ENCODE measurements around the gene PLCB4.

The PLCB4 gene

DNA sequence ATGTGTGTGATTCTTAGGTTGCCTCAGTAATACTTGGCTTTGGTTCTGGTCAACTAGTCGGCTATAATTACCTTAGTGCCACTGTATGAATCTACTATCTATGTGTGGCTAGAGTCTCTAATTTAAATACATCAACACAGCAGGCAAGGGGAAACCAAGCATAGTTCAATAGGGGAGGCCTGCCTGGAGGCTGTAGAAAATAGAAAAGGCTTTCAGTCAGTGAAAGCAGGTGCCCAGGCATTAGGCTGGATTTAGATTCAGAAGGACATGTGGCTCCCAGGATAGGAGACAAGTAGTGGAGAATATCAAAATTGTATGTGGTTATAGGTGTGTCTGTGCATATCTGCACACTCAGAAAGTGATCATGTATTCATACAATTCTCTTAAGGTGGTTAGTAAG lies 330.4 kb downstream of the PLCB4 start:
- Histone ChIP-seq H3K27me3 (ENCODE audit: control insufficient read depth, insufficient read depth, low read length) (no peaks in the 10 kb centered on the region), H3K4me1 (ENCODE audit: control insufficient read depth, insufficient read depth, low read length) (peaks cover 12% of the 10 kb centered on the region; the same call in 1 of the 2 replicates), H3K27ac (ENCODE audit: low read depth, low read length) (no peak overlapping the region), H3K36me3 (ENCODE audit: control insufficient read depth, insufficient read depth, low read length) (peaks cover 25% of the 10 kb centered on the region), H3K9ac (ENCODE audit: low read length) (no peak overlapping the region), H3K9me3 (ENCODE audit: control insufficient read depth, insufficient read depth, low read depth, low read length) (peaks cover 5% of the 10 kb centered on the region; the same call in 1 of the 2 replicates), H3K4me3 (ENCODE audit: low read depth, low read length) (no peak overlapping the region)

DNA sequence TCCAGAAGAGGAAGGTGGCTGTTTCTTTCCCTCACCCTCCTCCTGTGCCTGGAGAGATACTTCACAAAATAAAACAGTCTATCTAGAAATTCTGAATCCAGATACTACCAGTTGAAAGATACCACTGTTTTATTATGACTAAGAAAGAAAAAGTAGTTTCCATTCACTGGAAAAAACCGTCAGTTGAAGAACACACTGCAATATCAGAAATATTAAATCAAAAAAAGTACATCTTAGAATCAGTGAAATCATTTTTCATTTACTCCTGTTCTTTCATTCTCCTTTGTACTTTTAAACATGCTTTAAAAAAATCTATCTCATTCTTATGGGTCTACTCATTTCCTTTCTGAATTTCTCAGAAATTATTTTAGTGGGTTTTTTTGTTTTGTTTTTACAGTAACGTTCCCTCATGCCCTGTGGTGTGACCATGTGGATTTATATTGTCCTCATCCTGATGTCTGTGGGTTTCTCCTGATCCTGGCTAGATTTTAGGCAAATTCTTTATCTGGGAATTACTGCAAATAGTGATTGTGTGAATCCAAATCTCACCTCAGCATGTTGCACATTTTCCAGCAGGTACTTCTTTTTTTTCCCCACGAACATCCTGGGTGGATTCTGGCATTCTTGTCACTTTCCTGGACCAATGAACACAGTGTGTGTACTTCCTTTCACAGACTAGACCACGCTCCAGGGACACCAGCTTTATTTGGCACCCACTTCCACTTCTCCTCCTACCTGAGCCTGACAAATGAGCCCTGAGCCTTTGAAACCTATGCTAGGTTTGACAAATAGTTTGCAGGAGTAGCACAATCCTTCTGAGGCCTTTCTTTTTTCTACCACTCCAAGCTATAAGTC lies 331.5 kb downstream of the PLCB4 start:
- Histone ChIP-seq H3K36me3 (ENCODE audit: control insufficient read depth, insufficient read depth, low read length) (peaks cover 25% of the 10 kb centered on the region), H3K9me3 (ENCODE audit: control insufficient read depth, insufficient read depth, low read depth, low read length) (peaks cover 5% of the 10 kb centered on the region; the same call in 1 of the 2 replicates), H3K27me3 (ENCODE audit: control insufficient read depth, insufficient read depth, low read length) (no peaks in the 10 kb centered on the region), H3K9ac (ENCODE audit: low read length) (no peak overlapping the region), H3K27ac (ENCODE audit: low read depth, low read length) (no peak overlapping the region), H3K4me1 (ENCODE audit: control insufficient read depth, insufficient read depth, low read length) (peaks cover 12% of the 10 kb centered on the region; the same call in 1 of the 2 replicates), H3K4me3 (ENCODE audit: low read depth, low read length) (no peak overlapping the region)

DNA sequence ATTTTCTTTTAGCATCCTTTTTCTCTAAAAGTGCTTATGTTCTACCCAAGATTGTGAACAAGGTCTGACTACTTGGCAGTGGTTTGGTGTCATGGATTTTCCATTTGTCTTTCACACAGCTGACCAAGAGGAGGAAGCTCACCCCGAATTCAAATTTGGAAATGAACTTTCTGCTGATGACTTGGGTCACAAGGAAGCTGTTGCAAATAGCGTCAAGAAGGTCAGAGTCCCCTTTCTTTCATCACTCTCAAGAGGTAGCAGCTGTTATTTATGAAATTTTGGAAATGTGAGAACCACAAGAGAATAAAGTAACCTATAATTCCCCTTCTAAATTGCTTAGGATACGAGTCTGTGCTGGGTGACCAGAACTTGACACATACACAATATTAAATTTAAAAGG lies 332.5 kb downstream of the PLCB4 start:
- no peak overlapping the region for H3K27ac ChIP-seq (ENCODE audit: low read depth, low read length)
- H3K9ac ChIP-seq (ENCODE audit: low read length) = no peak overlapping the region
- peaks cover 5% of the 10 kb centered on the region; the same call in 1 of the 2 replicates for H3K9me3 ChIP-seq (ENCODE audit: control insufficient read depth, insufficient read depth, low read depth, low read length)
- no peaks in the 10 kb centered on the region for H3K27me3 ChIP-seq (ENCODE audit: control insufficient read depth, insufficient read depth, low read length)
- H3K4me3 ChIP-seq (ENCODE audit: low read depth, low read length) = no peak overlapping the region
- H3K36me3 ChIP-seq (ENCODE audit: control insufficient read depth, insufficient read depth, low read length) = peaks cover 25% of the 10 kb centered on the region
- H3K4me1 ChIP-seq (ENCODE audit: control insufficient read depth, insufficient read depth, low read length) = peaks cover 12% of the 10 kb centered on the region; the same call in 1 of the 2 replicates

DNA sequence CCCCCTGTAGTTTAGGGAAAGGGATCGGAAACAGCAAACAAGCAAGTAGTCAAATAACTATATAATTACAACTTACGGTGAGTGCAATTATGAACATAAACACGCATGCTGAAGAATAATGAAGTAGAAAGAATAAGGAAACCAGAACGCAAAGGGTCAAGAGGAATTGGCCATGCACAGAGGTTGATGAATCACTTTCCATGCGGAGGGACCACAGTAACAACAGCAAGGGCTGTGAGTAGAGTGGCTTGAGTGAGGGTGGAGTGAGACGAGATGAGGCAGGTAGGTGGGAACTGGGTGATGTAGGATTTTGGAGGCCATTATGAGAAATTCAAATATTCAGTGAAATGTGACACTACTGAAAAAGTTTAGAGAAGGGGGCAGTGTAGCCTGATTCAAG lies 333.3 kb downstream of the PLCB4 start:
- no peak overlapping the region for H3K9ac ChIP-seq (ENCODE audit: low read length)
- no peaks in the 10 kb centered on the region for H3K27me3 ChIP-seq (ENCODE audit: control insufficient read depth, insufficient read depth, low read length)
- no peak overlapping the region for H3K4me3 ChIP-seq (ENCODE audit: low read depth, low read length)
- H3K9me3 ChIP-seq (ENCODE audit: control insufficient read depth, insufficient read depth, low read depth, low read length) = peaks cover 5% of the 10 kb centered on the region; the same call in 1 of the 2 replicates
- peaks cover 12% of the 10 kb centered on the region; the same call in 1 of the 2 replicates for H3K4me1 ChIP-seq (ENCODE audit: control insufficient read depth, insufficient read depth, low read length)
- peaks cover 25% of the 10 kb centered on the region for H3K36me3 ChIP-seq (ENCODE audit: control insufficient read depth, insufficient read depth, low read length)
- no peak overlapping the region for H3K27ac ChIP-seq (ENCODE audit: low read depth, low read length)

DNA sequence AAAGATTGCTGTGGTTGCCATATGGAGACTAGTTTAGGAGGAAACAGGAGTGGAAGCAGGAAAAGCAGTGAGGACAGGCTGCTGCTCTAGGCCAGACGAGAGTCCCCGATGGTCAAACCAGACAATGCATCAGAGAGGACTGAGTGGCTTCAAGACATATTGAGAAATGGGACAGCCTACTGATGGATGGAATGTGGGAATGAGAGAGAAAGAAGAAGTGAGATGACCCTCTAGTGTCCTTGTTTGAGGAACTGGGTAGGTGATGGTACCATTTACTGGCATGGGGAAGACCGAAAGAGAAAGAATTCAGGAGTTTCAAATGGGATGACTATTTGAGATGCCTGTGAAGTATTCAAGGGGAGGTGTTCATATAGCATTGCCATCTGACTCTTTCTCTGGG lies 333.7 kb downstream of the PLCB4 start:
- Histone ChIP-seq H3K4me3 (ENCODE audit: low read depth, low read length) (no peak overlapping the region), H3K27ac (ENCODE audit: low read depth, low read length) (no peak overlapping the region), H3K9ac (ENCODE audit: low read length) (no peak overlapping the region), H3K27me3 (ENCODE audit: control insufficient read depth, insufficient read depth, low read length) (no peaks in the 10 kb centered on the region), H3K36me3 (ENCODE audit: control insufficient read depth, insufficient read depth, low read length) (peaks cover 25% of the 10 kb centered on the region), H3K4me1 (ENCODE audit: control insufficient read depth, insufficient read depth, low read length) (peaks cover 12% of the 10 kb centered on the region; the same call in 1 of the 2 replicates), H3K9me3 (ENCODE audit: control insufficient read depth, insufficient read depth, low read depth, low read length) (peaks cover 5% of the 10 kb centered on the region; the same call in 1 of the 2 replicates)

DNA sequence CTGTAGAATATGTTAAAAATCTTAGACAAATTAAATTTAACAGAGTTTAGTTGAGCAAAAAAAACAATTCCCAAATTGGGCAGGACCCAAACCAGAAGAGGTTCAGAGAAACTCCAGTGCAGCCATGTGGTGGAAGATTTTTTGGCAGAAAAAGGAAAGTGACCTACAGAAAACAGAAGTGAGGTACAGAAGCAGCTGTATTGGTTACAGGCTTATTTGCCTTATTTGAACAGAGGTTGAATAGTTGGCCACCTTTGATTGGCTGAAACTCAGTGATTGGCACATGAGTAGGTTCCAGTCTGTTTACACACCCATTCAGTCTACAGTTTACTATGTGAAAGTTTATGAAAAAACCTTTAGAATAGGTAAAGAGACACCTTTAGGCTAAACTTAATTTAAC lies 334.6 kb downstream of the PLCB4 start:
- no peak overlapping the region for H3K9ac ChIP-seq (ENCODE audit: low read length)
- peaks cover 5% of the 10 kb centered on the region; the same call in 1 of the 2 replicates for H3K9me3 ChIP-seq (ENCODE audit: control insufficient read depth, insufficient read depth, low read depth, low read length)
- H3K4me3 ChIP-seq (ENCODE audit: low read depth, low read length) = no peak overlapping the region
- H3K27ac ChIP-seq (ENCODE audit: low read depth, low read length) = no peak overlapping the region
- peaks cover 12% of the 10 kb centered on the region; the same call in 1 of the 2 replicates for H3K4me1 ChIP-seq (ENCODE audit: control insufficient read depth, insufficient read depth, low read length)
- H3K36me3 ChIP-seq (ENCODE audit: control insufficient read depth, insufficient read depth, low read length) = peaks cover 25% of the 10 kb centered on the region
- no peaks in the 10 kb centered on the region for H3K27me3 ChIP-seq (ENCODE audit: control insufficient read depth, insufficient read depth, low read length)

DNA sequence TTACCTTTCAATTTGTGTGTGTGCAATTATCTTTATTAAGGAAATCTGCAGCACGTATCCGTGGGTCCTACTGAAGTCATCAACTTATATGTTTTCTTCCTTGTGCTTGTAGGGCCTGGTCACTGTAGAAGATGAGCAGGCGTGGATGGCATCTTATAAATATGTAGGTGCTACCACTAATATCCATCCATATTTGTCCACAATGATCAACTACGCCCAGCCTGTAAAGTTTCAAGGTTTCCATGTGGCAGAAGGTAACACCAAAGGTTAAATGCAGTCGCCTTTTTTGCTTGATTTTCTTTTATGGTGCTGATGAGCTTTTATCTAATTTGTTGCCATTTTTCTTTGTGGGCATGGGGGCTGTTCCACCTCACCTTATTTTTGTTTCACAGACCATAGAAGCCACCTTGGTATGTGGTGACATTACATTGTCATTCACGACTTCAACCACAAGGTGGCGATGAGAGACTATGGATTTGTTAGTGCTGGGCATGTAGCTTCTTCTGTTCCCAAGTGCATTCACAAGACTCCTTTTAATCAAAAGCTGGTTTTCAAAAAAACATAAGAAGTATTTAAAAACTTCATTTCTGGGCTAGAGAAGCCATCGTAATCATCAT lies 339.0 kb downstream of the PLCB4 start:
- no peak overlapping the region for H3K4me3 ChIP-seq (ENCODE audit: low read depth, low read length)
- H3K27me3 ChIP-seq (ENCODE audit: control insufficient read depth, insufficient read depth, low read length) = no peaks in the 10 kb centered on the region
- H3K9me3 ChIP-seq (ENCODE audit: control insufficient read depth, insufficient read depth, low read depth, low read length) = peaks cover 3% of the 10 kb centered on the region; the same call in 1 of the 2 replicates
- H3K27ac ChIP-seq (ENCODE audit: low read depth, low read length) = no peak overlapping the region
- no peak overlapping the region for H3K9ac ChIP-seq (ENCODE audit: low read length)
- H3K4me1 ChIP-seq (ENCODE audit: control insufficient read depth, insufficient read depth, low read length) = no peaks in the 10 kb centered on the region
- peaks cover 9% of the 10 kb centered on the region for H3K36me3 ChIP-seq (ENCODE audit: control insufficient read depth, insufficient read depth, low read length)

DNA sequence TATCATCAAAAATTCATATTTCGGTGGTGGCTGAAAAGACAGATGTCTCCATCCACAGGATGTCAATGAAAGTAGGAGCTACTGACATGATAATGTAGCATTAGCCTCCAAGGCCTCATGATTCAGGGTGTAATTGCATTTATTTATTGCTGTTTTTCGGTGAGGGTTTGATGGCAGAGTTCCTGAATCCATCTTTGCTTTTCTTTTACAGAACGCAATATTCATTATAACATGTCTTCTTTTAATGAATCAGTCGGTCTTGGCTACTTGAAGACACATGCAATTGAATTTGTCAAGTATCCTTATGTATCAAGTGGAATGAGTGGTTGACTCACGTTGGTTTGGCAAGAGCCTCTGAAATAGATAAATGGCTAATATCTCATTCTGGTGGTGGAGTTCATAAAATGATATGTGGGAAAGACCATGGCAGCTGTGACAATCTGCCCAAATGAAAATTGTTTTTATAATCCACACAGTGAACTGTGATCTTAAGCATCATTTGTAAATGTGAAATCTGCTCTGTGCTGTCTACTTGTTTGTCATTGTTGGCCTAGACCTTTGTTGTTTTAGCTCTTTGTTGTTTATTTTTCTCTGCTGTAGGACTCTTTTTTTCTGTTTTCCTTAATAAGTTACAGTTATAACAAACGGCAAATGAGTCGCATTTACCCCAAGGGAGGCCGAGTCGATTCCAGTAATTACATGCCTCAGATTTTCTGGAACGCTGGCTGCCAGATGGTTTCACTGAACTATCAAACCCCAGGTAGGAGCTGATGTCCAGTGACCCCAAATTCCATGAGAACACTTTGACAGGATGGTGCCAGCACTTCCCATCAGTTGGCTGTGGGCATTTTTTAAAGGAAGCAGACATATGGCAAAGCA lies 339.8 kb downstream of the PLCB4 start:
- Histone ChIP-seq H3K4me1 (ENCODE audit: control insufficient read depth, insufficient read depth, low read length) (no peaks in the 10 kb centered on the region), H3K27me3 (ENCODE audit: control insufficient read depth, insufficient read depth, low read length) (no peaks in the 10 kb centered on the region), H3K9me3 (ENCODE audit: control insufficient read depth, insufficient read depth, low read depth, low read length) (no peaks in the 10 kb centered on the region), H3K27ac (ENCODE audit: low read depth, low read length) (no peak overlapping the region), H3K9ac (ENCODE audit: low read length) (no peak overlapping the region), H3K36me3 (ENCODE audit: control insufficient read depth, insufficient read depth, low read length) (peaks cover 5% of the 10 kb centered on the region; the same call in 1 of the 2 replicates), H3K4me3 (ENCODE audit: low read depth, low read length) (no peak overlapping the region)

DNA sequence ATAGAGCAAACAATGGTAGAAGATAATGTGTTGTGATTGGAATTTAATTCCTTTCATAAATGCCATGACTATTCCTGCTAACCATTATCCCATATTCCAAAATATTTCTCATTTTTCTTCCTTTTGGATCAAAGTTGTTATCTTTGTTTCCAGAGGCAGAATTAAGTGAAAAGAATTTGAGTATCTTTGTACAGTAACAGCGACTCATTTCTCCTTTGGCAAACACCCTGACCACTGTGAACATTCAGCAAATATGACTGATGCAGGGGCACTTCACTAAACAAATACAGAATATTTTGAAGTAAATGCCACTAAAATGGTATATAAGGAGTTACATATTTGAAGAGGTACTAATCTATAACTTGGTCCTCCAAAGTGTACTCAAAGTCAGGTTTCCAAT lies 340.5 kb downstream of the PLCB4 start:
- no peak overlapping the region for H3K9ac ChIP-seq (ENCODE audit: low read length)
- no peak overlapping the region for H3K27ac ChIP-seq (ENCODE audit: low read depth, low read length)
- H3K27me3 ChIP-seq (ENCODE audit: control insufficient read depth, insufficient read depth, low read length) = no peaks in the 10 kb centered on the region
- H3K4me3 ChIP-seq (ENCODE audit: low read depth, low read length) = no peak overlapping the region
- H3K36me3 ChIP-seq (ENCODE audit: control insufficient read depth, insufficient read depth, low read length) = no peaks in the 10 kb centered on the region
- no peaks in the 10 kb centered on the region for H3K9me3 ChIP-seq (ENCODE audit: control insufficient read depth, insufficient read depth, low read depth, low read length)
- no peaks in the 10 kb centered on the region for H3K4me1 ChIP-seq (ENCODE audit: control insufficient read depth, insufficient read depth, low read length)

DNA sequence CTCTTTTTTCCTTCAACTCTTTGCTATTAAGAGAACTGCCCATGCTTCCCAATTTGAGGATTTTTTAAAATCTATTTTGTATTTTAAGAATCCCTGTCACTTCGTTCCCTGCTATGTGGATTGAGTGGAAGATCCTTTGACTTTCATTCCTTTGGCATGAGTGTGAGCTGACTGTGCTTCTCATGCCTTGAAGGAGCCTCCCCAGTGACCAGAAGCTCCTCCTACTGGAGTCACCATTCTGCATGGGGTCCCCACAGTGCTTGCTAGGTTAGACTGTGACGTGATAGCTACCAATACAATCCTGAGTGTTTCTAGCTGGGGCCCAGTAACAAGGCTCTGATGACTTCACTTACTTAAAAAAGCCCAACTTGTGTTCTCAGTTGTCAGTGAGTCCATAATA lies 341.1 kb downstream of the PLCB4 start:
- Histone ChIP-seq H3K4me3 (ENCODE audit: low read depth, low read length) (no peak overlapping the region), H3K4me1 (ENCODE audit: control insufficient read depth, insufficient read depth, low read length) (no peaks in the 10 kb centered on the region), H3K27me3 (ENCODE audit: control insufficient read depth, insufficient read depth, low read length) (no peaks in the 10 kb centered on the region), H3K9ac (ENCODE audit: low read length) (no peak overlapping the region), H3K27ac (ENCODE audit: low read depth, low read length) (no peak overlapping the region), H3K9me3 (ENCODE audit: control insufficient read depth, insufficient read depth, low read depth, low read length) (no peaks in the 10 kb centered on the region), H3K36me3 (ENCODE audit: control insufficient read depth, insufficient read depth, low read length) (no peaks in the 10 kb centered on the region)

Data from HUES6 (cell line).